Measurements from ENCODE around the gene TATDN2.

DNA sequence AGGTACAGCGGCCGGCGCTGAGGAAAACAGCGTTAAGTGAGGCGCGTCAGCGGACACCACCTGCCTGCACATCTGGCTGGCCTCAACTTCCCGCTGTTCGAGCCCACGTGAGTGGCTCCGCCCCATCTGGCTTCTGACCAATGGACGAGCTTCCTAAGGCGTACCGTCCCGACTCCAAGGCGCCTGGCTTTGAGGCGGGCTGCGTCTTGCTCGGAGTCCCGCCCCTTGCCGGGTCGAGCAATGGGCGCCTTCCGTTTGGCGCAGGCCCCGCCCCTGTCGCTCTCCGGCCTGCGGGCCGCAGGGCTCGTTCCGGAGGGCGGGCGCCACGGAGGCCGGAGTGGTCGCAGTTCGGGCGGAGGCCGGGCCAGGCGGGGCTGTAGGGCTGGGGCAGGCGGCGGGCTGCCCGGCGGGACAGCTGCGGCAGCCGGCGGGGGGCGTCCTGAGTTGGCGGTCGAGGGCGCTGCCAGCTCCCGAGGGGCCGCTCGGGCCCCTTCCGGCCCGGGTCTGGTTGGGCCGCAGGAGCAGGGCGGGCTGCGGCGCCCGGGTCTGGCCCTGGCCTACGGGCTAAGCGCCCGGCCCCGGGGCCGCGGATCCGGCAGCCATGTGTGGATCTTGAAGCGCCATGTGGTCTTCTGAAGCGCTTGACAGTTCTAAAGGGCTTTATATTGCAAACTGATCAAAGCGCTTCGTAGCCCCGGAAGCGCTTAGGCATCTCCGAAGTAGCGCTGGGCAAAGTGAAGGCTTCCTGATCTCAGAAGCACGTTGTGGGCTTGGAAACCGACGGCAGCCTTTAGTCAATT lies at the start of gene TATDN2:
- no peak for TF ChIP-seq MYC (IDR thresholded peaks at IDR 0.05; ENCODE audit: low read depth, low read length)
- TF ChIP-seq, protein P1, sequence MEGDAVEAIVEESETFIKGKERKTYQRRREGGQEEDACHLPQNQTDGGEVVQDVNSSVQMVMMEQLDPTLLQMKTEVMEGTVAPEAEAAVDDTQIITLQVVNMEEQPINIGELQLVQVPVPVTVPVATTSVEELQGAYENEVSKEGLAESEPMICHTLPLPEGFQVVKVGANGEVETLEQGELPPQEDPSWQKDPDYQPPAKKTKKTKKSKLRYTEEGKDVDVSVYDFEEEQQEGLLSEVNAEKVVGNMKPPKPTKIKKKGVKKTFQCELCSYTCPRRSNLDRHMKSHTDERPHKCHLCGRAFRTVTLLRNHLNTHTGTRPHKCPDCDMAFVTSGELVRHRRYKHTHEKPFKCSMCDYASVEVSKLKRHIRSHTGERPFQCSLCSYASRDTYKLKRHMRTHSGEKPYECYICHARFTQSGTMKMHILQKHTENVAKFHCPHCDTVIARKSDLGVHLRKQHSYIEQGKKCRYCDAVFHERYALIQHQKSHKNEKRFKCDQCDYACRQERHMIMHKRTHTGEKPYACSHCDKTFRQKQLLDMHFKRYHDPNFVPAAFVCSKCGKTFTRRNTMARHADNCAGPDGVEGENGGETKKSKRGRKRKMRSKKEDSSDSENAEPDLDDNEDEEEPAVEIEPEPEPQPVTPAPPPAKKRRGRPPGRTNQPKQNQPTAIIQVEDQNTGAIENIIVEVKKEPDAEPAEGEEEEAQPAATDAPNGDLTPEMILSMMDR (IDR thresholded peaks at IDR 0.05; ENCODE audit: extremely low read depth in 1 of 2, insufficient read depth in 1 of 2, low read depth in 1 of 2, low read length in 2 of 2) = no peak
- no peak for TF ChIP-seq EZH2 (IDR thresholded peaks at IDR 0.05; ENCODE audit: borderline replicate concordance, low read depth, low read length, severe bottlenecking)
- peak; percentile 97 for TF ChIP-seq POLR2AphosphoS5 (IDR thresholded peaks at IDR 0.05; ENCODE audit: insufficient read depth, low read depth, low read length)
- TF ChIP-seq POLR2A (IDR thresholded peaks at IDR 0.05; ENCODE audit: low read depth, low read length) = peak; percentile 97
- no peak for TF ChIP-seq JUN (IDR thresholded peaks at IDR 0.05; ENCODE audit: borderline replicate concordance, insufficient read depth, insufficient read length, low read depth)
